Liver (tissue), 9 donors: ENCODE results near the gene HOXC6. TPM values are rescaled to one million over a fixed set of nuclear protein-coding genes. Genes with fewer than 3 reads are reported as not detected.
A peak's percentile ranks its signal among the peaks of the same experiment; 100 is the strongest.

Source experiments
- DNase-seq: peaks from one replicate; pipeline ENCODE4 v3.0.0-alpha.2; 2017; ENCODE audit warnings: low spot score
- H3K27ac ChIP-seq, 2 donors: one replicate each; pipeline ENCODE4 v1.7.0; 2013; ENCODE audit warnings: inconsistent platforms in 2 of 2, low read length in 2 of 2, control low read depth in 1 of 2, low read depth in 1 of 2, mild to moderate bottlenecking in 1 of 2
- H3K27me3 ChIP-seq, 4 donors: one replicate each; pipeline versions ENCODE4 v1.6.1 to v1.7.0; 2013; ENCODE audit warnings: low read length in 3 of 4, inconsistent platforms in 1 of 4, mild to moderate bottlenecking in 1 of 4, moderate library complexity in 1 of 4; ENCODE audit not compliant: control insufficient read depth in 4 of 4, insufficient read depth in 4 of 4
- H3K36me3 ChIP-seq, 4 donors: one replicate each; pipeline versions ENCODE4 v1.6.1 to v1.7.0; 2013; ENCODE audit warnings: low read length in 3 of 4, mild to moderate bottlenecking in 3 of 4, low read depth in 1 of 4, moderate library complexity in 1 of 4; ENCODE audit not compliant: control insufficient read depth in 4 of 4, insufficient read depth in 3 of 4
- H3K4me1 ChIP-seq, 4 donors: one replicate each; pipeline versions ENCODE4 v1.6.1 to v1.7.0; 2013; ENCODE audit warnings: low read length in 3 of 4, mild to moderate bottlenecking in 3 of 4, moderate library complexity in 1 of 4; ENCODE audit not compliant: control insufficient read depth in 4 of 4, insufficient read depth in 4 of 4
- H3K4me3 ChIP-seq, 3 donors: one replicate each; pipeline versions ENCODE4 v1.6.1 to v1.7.0; 2013; ENCODE audit warnings: low read length in 3 of 3, control low read depth in 1 of 3, low read depth in 1 of 3, mild to moderate bottlenecking in 1 of 3
- H3K9ac ChIP-seq, 2 donors: one replicate each; pipeline ENCODE4 v1.7.0; 2013; ENCODE audit warnings: low read length in 2 of 2, mild to moderate bottlenecking in 2 of 2, moderate library complexity in 2 of 2, control low read depth in 1 of 2, low read depth in 1 of 2
- H3K9me3 ChIP-seq, 4 donors: one replicate each; pipeline versions ENCODE4 v1.6.1 to v1.7.0; 2013; ENCODE audit warnings: low read length in 3 of 4; ENCODE audit not compliant: control insufficient read depth in 4 of 4
- EGR1 ChIP-seq, 2 donors: IDR thresholded peaks; 2 replicates each; pipeline ENCODE4 v1.6.1; 2016 to 2018; ENCODE audit warnings: antibody characterized with exemption in 2 of 2, low read depth in 2 of 2
- FOXA1 ChIP-seq: IDR thresholded peaks from 2 replicates; pipeline ENCODE4 v1.6.1; 2016; ENCODE audit warnings: antibody characterized with exemption
- GABPA ChIP-seq, 2 donors: IDR thresholded peaks in 1 of 2; conservative IDR thresholded peaks in 1 of 2; 2 replicates each; pipeline ENCODE4 v1.6.1; 2016; ENCODE audit warnings: antibody characterized with exemption in 2 of 2, mild to moderate bottlenecking in 1 of 2, moderate library complexity in 1 of 2
- HNF4A ChIP-seq, 2 donors: conservative IDR thresholded peaks; 2 replicates each; pipeline ENCODE4 v1.6.1; 2016; ENCODE audit warnings: antibody characterized with exemption in 2 of 2, mild to moderate bottlenecking in 2 of 2
- HNF4G ChIP-seq: IDR thresholded peaks from 2 replicates; pipeline ENCODE4 v1.6.1; 2016; ENCODE audit warnings: antibody characterized with exemption
- JUND ChIP-seq, 2 donors: IDR thresholded peaks; 2 replicates each; pipeline ENCODE4 v1.6.1; 2016; ENCODE audit warnings: antibody characterized with exemption in 2 of 2
- MAX ChIP-seq: IDR thresholded peaks from 2 replicates; pipeline ENCODE4 v1.6.1; 2016; ENCODE audit warnings: antibody characterized with exemption
- RAD21 ChIP-seq, 2 donors: IDR thresholded peaks; 2 replicates each; pipeline ENCODE4 v1.6.1; 2016; ENCODE audit warnings: antibody characterized with exemption in 2 of 2, mild to moderate bottlenecking in 2 of 2
- RXRA ChIP-seq, 2 donors: IDR thresholded peaks; 2 replicates each; pipeline ENCODE4 v1.6.1; 2017 to 2018; ENCODE audit warnings: antibody characterized with exemption in 2 of 2, mild to moderate bottlenecking in 1 of 2
- SP1 ChIP-seq: IDR thresholded peaks from 2 replicates; pipeline ENCODE4 v1.6.1; 2018; ENCODE audit warnings: antibody characterized with exemption, mild to moderate bottlenecking
- TAF1 ChIP-seq: conservative IDR thresholded peaks from 2 replicates; pipeline ENCODE4 v1.6.1; 2016; ENCODE audit warnings: antibody characterized with exemption, mild to moderate bottlenecking
- WGBS: extraction: QIAGEN DNeasy Blood & Tissue Kit; methylation state at CpG from one replicate; pipeline ENCODE4 v1.1.7; 2013; 5-methylcytosine and 5-hydroxymethylcytosine counted together
- polyA plus RNA-seq, 2 donors: library from polyadenylated mRNA; stranded (reverse) in 1 of 2; unstranded in 1 of 2; fragments of 200-250 nt in 1 of 2; fragments of >200 nt in 1 of 2; fragmentation: Nextera tagmentation in 1 of 2; extraction: Ambion mirVana in 1 of 2; gene quantifications; one replicate each; pipeline versions ENCODE4 v1.2.1 to v1.2.3, GENCODE V29; 2013 to 2015
- total RNA-seq, 2 donors: library from RNA; depleted of rRNA; stranded (reverse); fragments of >200 nt; gene quantifications; one replicate each; pipeline ENCODE4 v1.2.3, GENCODE V29; 2014
- TF ChIP-seq, protein P1 (sequence below): fragments of 150-350 bp; IDR thresholded peaks from 2 replicates; pipeline ENCODE4 v1.5.1; 2017; ENCODE audit warnings: improper control_type of control experiment, low read depth, low read length; ENCODE audit not compliant: missing input control
- TF ChIP-seq, protein P2 (sequence below): IDR thresholded peaks from 2 replicates; pipeline ENCODE4 v1.6.1; 2016; ENCODE audit warnings: antibody characterized with exemption
- TF ChIP-seq, protein P3 (sequence below): IDR thresholded peaks from 2 replicates; pipeline ENCODE4 v1.6.1; 2016; ENCODE audit warnings: antibody characterized with exemption
- TF ChIP-seq, protein P4 (sequence below): IDR thresholded peaks from 2 replicates; pipeline ENCODE4 v1.6.1; 2016; ENCODE audit warnings: antibody characterized with exemption, mild to moderate bottlenecking
- donor health status: healthy.
- donor health status: healthy.
- donor health status: healthy.
- donor health status: healthy.
- donor health status: healthy.

HOXC6 gene
- total and polyA plus RNA-seq, 4 donors: 0.33 TPM; not detected in 3

DNA sequence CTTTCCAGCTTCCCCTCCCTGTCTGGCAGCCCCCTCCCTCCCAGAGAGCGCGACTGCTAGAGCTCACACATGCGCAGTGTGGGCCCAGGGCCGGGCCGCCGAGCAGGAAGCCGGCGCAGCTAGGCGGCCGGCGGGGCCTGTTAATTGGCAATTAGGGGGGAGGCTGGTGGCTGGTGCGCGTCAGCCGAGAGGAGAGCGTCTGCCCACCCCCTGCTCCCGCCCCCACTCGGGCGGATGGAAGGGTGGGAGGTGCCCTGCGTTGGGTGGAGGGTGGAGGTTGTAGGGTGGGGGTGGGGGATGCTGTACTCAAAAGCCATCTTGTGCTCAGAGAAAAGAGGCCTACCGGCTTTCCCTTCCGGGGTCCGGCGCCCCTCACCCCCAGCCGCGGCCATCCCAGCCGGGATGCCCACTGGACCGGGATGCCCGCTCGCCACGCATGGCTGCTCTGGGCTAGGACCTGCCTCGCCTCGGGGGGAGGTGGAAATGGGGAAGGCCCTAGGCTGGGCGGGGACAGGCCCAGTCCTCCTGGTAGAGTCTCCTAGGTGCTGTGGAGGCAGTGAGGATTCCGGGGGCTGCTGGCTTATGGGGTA, 10.3 kb upstream of the HOXC6 start:
- Histone ChIP-seq H3K4me3 (peak overlapping the region in 2 of 3 donors; percentile 39 to 54), H3K27ac (no peak overlapping the region), H3K4me1 (peaks cover 3 to 16% (median 11%) of the 10 kb centered on the region in 4 donors), H3K9me3 (peaks cover 0 to 5% (median 0%) of the 10 kb centered on the region in 4 donors), H3K9ac (no peak overlapping the region), H3K36me3 (no peaks in the 10 kb centered on the region), H3K27me3 (peaks cover 6 to 55% (median 17%) of the 10 kb centered on the region in 4 donors)
- DNase-seq: no peak
- 7% methylated on average over 34 of the region's 34 CpGs for WGBS
- no peak for TF ChIP-seq MAX
- TF ChIP-seq, protein P1, sequence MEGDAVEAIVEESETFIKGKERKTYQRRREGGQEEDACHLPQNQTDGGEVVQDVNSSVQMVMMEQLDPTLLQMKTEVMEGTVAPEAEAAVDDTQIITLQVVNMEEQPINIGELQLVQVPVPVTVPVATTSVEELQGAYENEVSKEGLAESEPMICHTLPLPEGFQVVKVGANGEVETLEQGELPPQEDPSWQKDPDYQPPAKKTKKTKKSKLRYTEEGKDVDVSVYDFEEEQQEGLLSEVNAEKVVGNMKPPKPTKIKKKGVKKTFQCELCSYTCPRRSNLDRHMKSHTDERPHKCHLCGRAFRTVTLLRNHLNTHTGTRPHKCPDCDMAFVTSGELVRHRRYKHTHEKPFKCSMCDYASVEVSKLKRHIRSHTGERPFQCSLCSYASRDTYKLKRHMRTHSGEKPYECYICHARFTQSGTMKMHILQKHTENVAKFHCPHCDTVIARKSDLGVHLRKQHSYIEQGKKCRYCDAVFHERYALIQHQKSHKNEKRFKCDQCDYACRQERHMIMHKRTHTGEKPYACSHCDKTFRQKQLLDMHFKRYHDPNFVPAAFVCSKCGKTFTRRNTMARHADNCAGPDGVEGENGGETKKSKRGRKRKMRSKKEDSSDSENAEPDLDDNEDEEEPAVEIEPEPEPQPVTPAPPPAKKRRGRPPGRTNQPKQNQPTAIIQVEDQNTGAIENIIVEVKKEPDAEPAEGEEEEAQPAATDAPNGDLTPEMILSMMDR: no peak
- TF ChIP-seq SP1: no peak
- TF ChIP-seq, protein P2, sequence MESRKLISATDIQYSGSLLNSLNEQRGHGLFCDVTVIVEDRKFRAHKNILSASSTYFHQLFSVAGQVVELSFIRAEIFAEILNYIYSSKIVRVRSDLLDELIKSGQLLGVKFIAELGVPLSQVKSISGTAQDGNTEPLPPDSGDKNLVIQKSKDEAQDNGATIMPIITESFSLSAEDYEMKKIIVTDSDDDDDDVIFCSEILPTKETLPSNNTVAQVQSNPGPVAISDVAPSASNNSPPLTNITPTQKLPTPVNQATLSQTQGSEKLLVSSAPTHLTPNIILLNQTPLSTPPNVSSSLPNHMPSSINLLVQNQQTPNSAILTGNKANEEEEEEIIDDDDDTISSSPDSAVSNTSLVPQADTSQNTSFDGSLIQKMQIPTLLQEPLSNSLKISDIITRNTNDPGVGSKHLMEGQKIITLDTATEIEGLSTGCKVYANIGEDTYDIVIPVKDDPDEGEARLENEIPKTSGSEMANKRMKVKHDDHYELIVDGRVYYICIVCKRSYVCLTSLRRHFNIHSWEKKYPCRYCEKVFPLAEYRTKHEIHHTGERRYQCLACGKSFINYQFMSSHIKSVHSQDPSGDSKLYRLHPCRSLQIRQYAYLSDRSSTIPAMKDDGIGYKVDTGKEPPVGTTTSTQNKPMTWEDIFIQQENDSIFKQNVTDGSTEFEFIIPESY: no peak
- no peak for TF ChIP-seq TAF1
- TF ChIP-seq FOXA1: no peak
- no peak for TF ChIP-seq HNF4G
- TF ChIP-seq, protein P3, sequence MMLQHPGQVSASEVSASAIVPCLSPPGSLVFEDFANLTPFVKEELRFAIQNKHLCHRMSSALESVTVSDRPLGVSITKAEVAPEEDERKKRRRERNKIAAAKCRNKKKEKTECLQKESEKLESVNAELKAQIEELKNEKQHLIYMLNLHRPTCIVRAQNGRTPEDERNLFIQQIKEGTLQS: no peak
- no peak for TF ChIP-seq HNF4A (conservative IDR thresholded peaks at IDR 0.05)
- TF ChIP-seq RXRA (IDR thresholded peaks at IDR 0.05): no peak
- TF ChIP-seq JUND (IDR thresholded peaks at IDR 0.05): no peak
- TF ChIP-seq GABPA (IDR thresholded peaks at IDR 0.05 in 1 of 2, conservative IDR thresholded peaks at IDR 0.05 in 1 of 2): no peak
- no peak for TF ChIP-seq EGR1 (IDR thresholded peaks at IDR 0.05; ENCODE audit: low read depth in 2 of 2)
- TF ChIP-seq, protein P4, sequence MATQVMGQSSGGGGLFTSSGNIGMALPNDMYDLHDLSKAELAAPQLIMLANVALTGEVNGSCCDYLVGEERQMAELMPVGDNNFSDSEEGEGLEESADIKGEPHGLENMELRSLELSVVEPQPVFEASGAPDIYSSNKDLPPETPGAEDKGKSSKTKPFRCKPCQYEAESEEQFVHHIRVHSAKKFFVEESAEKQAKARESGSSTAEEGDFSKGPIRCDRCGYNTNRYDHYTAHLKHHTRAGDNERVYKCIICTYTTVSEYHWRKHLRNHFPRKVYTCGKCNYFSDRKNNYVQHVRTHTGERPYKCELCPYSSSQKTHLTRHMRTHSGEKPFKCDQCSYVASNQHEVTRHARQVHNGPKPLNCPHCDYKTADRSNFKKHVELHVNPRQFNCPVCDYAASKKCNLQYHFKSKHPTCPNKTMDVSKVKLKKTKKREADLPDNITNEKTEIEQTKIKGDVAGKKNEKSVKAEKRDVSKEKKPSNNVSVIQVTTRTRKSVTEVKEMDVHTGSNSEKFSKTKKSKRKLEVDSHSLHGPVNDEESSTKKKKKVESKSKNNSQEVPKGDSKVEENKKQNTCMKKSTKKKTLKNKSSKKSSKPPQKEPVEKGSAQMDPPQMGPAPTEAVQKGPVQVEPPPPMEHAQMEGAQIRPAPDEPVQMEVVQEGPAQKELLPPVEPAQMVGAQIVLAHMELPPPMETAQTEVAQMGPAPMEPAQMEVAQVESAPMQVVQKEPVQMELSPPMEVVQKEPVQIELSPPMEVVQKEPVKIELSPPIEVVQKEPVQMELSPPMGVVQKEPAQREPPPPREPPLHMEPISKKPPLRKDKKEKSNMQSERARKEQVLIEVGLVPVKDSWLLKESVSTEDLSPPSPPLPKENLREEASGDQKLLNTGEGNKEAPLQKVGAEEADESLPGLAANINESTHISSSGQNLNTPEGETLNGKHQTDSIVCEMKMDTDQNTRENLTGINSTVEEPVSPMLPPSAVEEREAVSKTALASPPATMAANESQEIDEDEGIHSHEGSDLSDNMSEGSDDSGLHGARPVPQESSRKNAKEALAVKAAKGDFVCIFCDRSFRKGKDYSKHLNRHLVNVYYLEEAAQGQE: no peak
- TF ChIP-seq RAD21 (IDR thresholded peaks at IDR 0.05): no peak
